Left forelimb (tissue), 1 donor: Measurements from ENCODE around the gene FBXL4.

Experiments used
- DNase-seq: peaks from one replicate; pipeline ENCODE4 v3.0.0-alpha.2; 2018; ENCODE audit warnings: low spot score

The FBXL4 gene

GRCh38 chr6:98880486-98880885 lies 67.3 kb downstream of the FBXL4 start:
- DNase-seq, result no peak

GRCh38 chr6:98877250-98877649 lies 70.5 kb downstream of the FBXL4 start:
- DNase-seq, result no peak

- no peak for DNase-seq
These were observed 72.4 kb downstream of the FBXL4 start for GRCh38 chr6:98875375-98875774.

GRCh38 chr6:98871821-98872220 lies 75.9 kb downstream of the FBXL4 start:
- DNase-seq, result no peak

GRCh38 chr6:98871057-98871456 lies 76.7 kb downstream of the FBXL4 start:
- DNase-seq, result no peak

GRCh38 chr6:98864497-98864896 lies 83.2 kb downstream of the FBXL4 start:
- no peak for DNase-seq

- no peak for DNase-seq
These were observed 99.1 kb downstream of the FBXL4 start for GRCh38 chr6:98848539-98849242.

GRCh38 chr6:98847779-98848538 lies 99.8 kb downstream of the FBXL4 start:
- no peak for DNase-seq

GRCh38 chr6:98847416-98847778 lies 100.3 kb downstream of the FBXL4 start:
- DNase-seq, result no peak

- no peak for DNase-seq
These were observed 101.7 kb downstream of the FBXL4 start for GRCh38 chr6:98846021-98846380.

- peak; percentile 88 for DNase-seq
These were observed 102.3 kb downstream of the FBXL4 start for GRCh38 chr6:98845211-98846020.

GRCh38 chr6:98844244-98845210 lies 103.2 kb downstream of the FBXL4 start:
- DNase-seq, result no peak

GRCh38 chr6:98843271-98844243 lies 104.2 kb downstream of the FBXL4 start:
- DNase-seq, result no peak

- no peak for DNase-seq
These were observed 105.2 kb downstream of the FBXL4 start for GRCh38 chr6:98842342-98843180.

- no peak for DNase-seq
These were observed 106.0 kb downstream of the FBXL4 start for GRCh38 chr6:98841621-98842341.

- DNase-seq, result no peak
These were observed 106.7 kb downstream of the FBXL4 start for GRCh38 chr6:98840996-98841513.

- DNase-seq, result no peak
These were observed 107.4 kb downstream of the FBXL4 start for GRCh38 chr6:98840385-98840784.

GRCh38 chr6:98839781-98840361 lies 107.9 kb downstream of the FBXL4 start:
- DNase-seq, result no peak
